Stomach smooth muscle (tissue), 2 donors: Measurements from ENCODE around the gene SLC38A11.

Experiments
- H3K27ac ChIP-seq: one replicate; pipeline ENCODE4 v1.7.0; 2013; ENCODE audit warnings: mild to moderate bottlenecking, low read length, inconsistent platforms
- H3K27me3 ChIP-seq, 2 donors: one replicate each; pipeline ENCODE4 v1.7.0; 2013; ENCODE audit warnings: low read length in 2 of 2; ENCODE audit not compliant: insufficient read depth in 2 of 2, control insufficient read depth in 1 of 2
- H3K36me3 ChIP-seq, 2 donors: one replicate each; pipeline ENCODE4 v1.7.0; 2013; ENCODE audit warnings: low read length in 2 of 2; ENCODE audit not compliant: control insufficient read depth in 2 of 2, insufficient read depth in 2 of 2
- H3K4me1 ChIP-seq: one replicate; pipeline ENCODE4 v1.7.0; 2013; ENCODE audit warnings: low read length; ENCODE audit not compliant: control insufficient read depth, insufficient read depth
- H3K4me3 ChIP-seq, 2 donors: one replicate each; pipeline ENCODE4 v1.7.0; 2013; ENCODE audit warnings: low read length in 2 of 2
- H3K9ac ChIP-seq, 2 donors: one replicate each; pipeline ENCODE4 v1.7.0; 2013; ENCODE audit warnings: low read length in 2 of 2, mild to moderate bottlenecking in 1 of 2
- H3K9me3 ChIP-seq, 2 donors: one replicate each; pipeline ENCODE4 v1.7.0; 2013; ENCODE audit warnings: low read length in 2 of 2; ENCODE audit not compliant: control insufficient read depth in 2 of 2
- donor health status: healthy.
- donor health status: Pancreatic carcinoma.

Gene SLC38A11

GRCh38 chr2:164969909-164970690, 14.8 kb upstream of the SLC38A11 start:
- Histone ChIP-seq H3K4me3 (no peak overlapping the region), H3K4me1 (no peaks in the 10 kb centered on the region)

DNA sequence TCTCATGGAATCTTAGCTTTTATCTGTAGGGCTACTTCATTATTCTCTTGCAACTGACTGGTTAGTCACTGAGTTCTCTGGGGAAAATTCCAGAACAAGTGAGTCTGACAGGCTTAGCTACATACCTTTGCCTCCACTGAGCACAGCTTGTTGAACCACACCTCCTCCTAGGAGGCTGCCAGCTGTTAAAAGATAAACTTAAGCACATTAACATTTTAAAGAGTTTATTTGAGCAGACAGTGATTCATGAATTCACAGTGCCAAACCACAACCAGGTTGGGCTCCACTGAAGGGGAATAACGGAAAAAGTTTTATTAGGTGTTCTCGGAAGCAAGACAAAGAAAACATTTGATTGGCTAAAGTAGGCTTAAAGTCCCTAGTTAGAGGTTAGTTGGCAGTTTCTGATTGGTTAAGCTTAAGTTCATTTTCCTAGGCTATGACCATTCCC, 12.5 kb upstream of the SLC38A11 start:
- Histone ChIP-seq H3K4me3 (no peak overlapping the region), H3K9me3 (no peaks in the 10 kb centered on the region), H3K27ac (no peak overlapping the region), H3K9ac (no peak overlapping the region), H3K4me1 (no peaks in the 10 kb centered on the region), H3K36me3 (no peaks in the 10 kb centered on the region), H3K27me3 (no peaks in the 10 kb centered on the region)

More at GRCh38 chr2:164969909-164970690, 14.8 kb upstream of the SLC38A11 start:
- Histone ChIP-seq H3K9ac (no peak overlapping the region), H3K27me3 (no peaks in the 10 kb centered on the region), H3K36me3 (no peaks in the 10 kb centered on the region), H3K27ac (no peak overlapping the region), H3K9me3 (no peaks in the 10 kb centered on the region)

DNA sequence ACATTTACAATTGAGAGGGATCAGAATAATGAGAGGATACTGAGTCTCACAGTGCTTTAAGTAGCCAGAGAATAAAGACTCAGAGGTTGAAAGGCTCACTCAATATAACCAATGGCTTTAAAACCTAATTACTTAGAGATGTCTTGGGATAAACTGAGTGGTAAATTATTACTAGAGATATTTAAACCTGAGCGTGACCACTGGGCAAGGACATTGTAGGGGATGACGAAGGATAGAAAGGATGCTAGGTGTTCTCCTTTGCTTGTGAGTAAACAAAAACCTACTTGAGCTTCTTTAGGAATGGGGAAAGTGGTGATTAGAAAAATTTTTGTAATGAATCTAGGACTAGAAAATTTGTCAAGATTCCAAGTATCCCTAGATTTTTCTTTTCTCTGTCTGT, 12.0 kb upstream of the SLC38A11 start:
- H3K27me3 ChIP-seq: no peaks in the 10 kb centered on the region
- no peaks in the 10 kb centered on the region for H3K9me3 ChIP-seq
- H3K9ac ChIP-seq: no peak overlapping the region
- no peaks in the 10 kb centered on the region for H3K36me3 ChIP-seq
- H3K4me1 ChIP-seq: no peaks in the 10 kb centered on the region
- H3K27ac ChIP-seq: no peak overlapping the region
- no peak overlapping the region for H3K4me3 ChIP-seq

GRCh38 chr2:164964700-164965099, 9.4 kb upstream of the SLC38A11 start:
- no peaks in the 10 kb centered on the region for H3K27me3 ChIP-seq
- no peak overlapping the region for H3K4me3 ChIP-seq
- H3K9ac ChIP-seq: no peak overlapping the region
- no peak overlapping the region for H3K27ac ChIP-seq
- no peaks in the 10 kb centered on the region for H3K36me3 ChIP-seq
- H3K9me3 ChIP-seq: no peaks in the 10 kb centered on the region
- no peaks in the 10 kb centered on the region for H3K4me1 ChIP-seq

- Histone ChIP-seq H3K9ac (no peak overlapping the region), H3K9me3 (no peaks in the 10 kb centered on the region), H3K27ac (no peak overlapping the region), H3K4me3 (no peak overlapping the region), H3K27me3 (peaks cover 0 to 1% of the 10 kb centered on the region in 2 donors), H3K36me3 (no peaks in the 10 kb centered on the region), H3K4me1 (peaks cover under 1% of the 10 kb centered on the region)
Measured at GRCh38 chr2:164960159-164960558, 4.8 kb upstream of the SLC38A11 start.

DNA sequence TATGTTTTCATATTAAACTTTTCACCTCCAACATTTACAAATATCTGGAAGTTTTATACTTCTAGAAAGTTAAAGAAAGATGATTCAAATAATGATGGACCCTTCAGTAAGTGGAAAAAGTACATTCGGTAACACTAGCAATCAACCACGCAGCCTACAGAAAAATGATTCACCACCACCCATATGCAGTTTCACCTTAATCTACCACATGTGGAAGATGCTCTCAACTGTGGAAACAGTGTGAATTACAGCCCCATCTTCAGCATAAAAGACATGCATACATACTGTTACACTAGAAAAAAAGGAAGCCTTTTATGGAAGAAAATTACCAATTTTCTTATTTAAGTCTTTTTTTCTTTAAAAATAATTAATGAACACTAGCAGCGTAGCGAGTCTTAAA, 1.1 kb downstream of the SLC38A11 start:
- Histone ChIP-seq H3K27me3 (peaks cover 0 to 12% of the 10 kb centered on the region in 2 donors), H3K4me1 (peaks cover 3% of the 10 kb centered on the region), H3K36me3 (no peaks in the 10 kb centered on the region), H3K9ac (no peak overlapping the region), H3K4me3 (no peak overlapping the region), H3K27ac (no peak overlapping the region), H3K9me3 (no peaks in the 10 kb centered on the region)

- no peak overlapping the region for H3K27ac ChIP-seq
- peaks cover 3% of the 10 kb centered on the region for H3K4me1 ChIP-seq
- H3K27me3 ChIP-seq: peaks cover 0 to 12% of the 10 kb centered on the region in 2 donors
- H3K9me3 ChIP-seq: no peaks in the 10 kb centered on the region
- H3K9ac ChIP-seq: no peak overlapping the region
- no peak overlapping the region for H3K4me3 ChIP-seq
- H3K36me3 ChIP-seq: no peaks in the 10 kb centered on the region
Measured at GRCh38 chr2:164953279-164953678, 2.0 kb downstream of the SLC38A11 start.

DNA sequence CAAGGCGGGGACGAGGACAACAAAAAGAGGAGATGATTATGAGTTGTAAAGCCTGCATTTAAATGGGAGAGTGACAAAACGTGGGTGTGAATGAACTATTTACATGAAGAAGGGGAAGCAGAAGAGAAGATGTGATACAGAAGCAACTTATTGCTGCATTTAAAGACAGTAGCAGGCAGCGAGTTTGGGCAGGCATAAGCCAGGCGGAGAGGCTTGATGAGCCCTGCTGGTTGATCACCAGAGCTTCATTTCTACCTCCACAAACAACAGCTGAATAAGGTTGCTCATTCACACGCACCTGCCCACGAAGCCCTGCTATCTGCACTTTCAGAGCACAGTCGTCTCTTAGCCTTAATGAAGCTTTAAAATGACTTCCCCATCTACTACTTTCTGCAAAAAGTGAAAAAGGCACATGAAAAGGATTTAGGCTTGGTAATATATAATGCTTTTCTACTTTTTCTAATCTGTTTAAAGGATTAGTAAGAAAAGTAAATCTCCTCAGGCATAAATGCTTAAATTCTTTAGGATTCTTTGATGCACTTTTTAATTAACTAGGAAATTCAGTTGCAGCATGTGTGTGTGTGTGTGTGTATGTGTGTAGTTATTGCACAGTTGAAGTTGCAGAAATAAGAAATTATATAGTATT, 3.1 kb downstream of the SLC38A11 start:
- Histone ChIP-seq H3K9me3 (no peaks in the 10 kb centered on the region), H3K4me1 (peaks cover 3% of the 10 kb centered on the region), H3K36me3 (no peaks in the 10 kb centered on the region), H3K27me3 (peaks cover 0 to 12% of the 10 kb centered on the region in 2 donors), H3K4me3 (no peak overlapping the region), H3K9ac (no peak overlapping the region), H3K27ac (no peak overlapping the region)

DNA sequence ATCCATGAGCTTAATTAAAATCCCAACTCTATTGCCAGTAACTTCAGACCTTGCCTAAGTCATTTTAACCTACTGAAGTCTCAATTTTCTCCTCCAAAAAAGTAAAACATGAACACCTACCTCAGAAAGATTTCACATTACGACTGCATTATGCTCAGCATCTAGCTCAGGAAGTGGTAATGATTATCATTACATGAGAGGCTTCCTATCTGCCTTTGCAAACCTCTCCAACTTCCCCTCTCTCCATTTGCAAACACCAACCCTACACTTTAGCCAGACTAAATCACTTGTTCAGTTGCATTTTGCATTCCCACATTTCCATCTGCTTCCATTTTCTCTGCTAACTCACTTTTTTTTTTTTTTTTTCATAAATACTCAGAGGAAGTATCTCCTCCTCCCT, 6.8 kb downstream of the SLC38A11 start:
- Histone ChIP-seq H3K4me1 (no peaks in the 10 kb centered on the region), H3K27me3 (peaks cover 0 to 7% of the 10 kb centered on the region in 2 donors), H3K4me3 (no peak overlapping the region), H3K27ac (no peak overlapping the region), H3K9me3 (no peaks in the 10 kb centered on the region), H3K9ac (no peak overlapping the region), H3K36me3 (no peaks in the 10 kb centered on the region)

- H3K27ac ChIP-seq: no peak overlapping the region
- H3K27me3 ChIP-seq: peaks cover 0 to 7% of the 10 kb centered on the region in 2 donors
- H3K36me3 ChIP-seq: no peaks in the 10 kb centered on the region
- H3K9ac ChIP-seq: no peak overlapping the region
- H3K9me3 ChIP-seq: no peaks in the 10 kb centered on the region
- H3K4me3 ChIP-seq: no peak overlapping the region
- no peaks in the 10 kb centered on the region for H3K4me1 ChIP-seq
Measured at GRCh38 chr2:164947281-164947680, 8.0 kb downstream of the SLC38A11 start.

GRCh38 chr2:164943289-164943688, 12.0 kb downstream of the SLC38A11 start:
- Histone ChIP-seq H3K9me3 (no peaks in the 10 kb centered on the region), H3K27me3 (no peaks in the 10 kb centered on the region), H3K4me1 (no peaks in the 10 kb centered on the region)

More at GRCh38 chr2:164943289-164943688, 12.0 kb downstream of the SLC38A11 start:
- no peak overlapping the region for H3K4me3 ChIP-seq
- no peak overlapping the region for H3K9ac ChIP-seq
- no peaks in the 10 kb centered on the region for H3K36me3 ChIP-seq
- H3K27ac ChIP-seq: no peak overlapping the region
